BLaER1 treated with 17β-estradiol and CSF1 and Interleukin-3, amounts not matched to agents 10 nM and 100 nM (cell line): ENCODE results near the gene CIB2.

Experiments used
- H3K27ac ChIP-seq, 11 experiments: shearing (Covaris generic); formaldehyde crosslinking; 2 replicates each; pipeline ENCODE4 v1.8.1; 2022
- H3K27me3 ChIP-seq, 11 experiments: shearing (Covaris generic); formaldehyde crosslinking; 2 replicates each; pipeline ENCODE4 v1.8.1; 2022
- H3K36me3 ChIP-seq, 11 experiments: shearing (Covaris generic); formaldehyde crosslinking; 2 replicates each; pipeline ENCODE4 v1.8.1; 2022
- H3K4me1 ChIP-seq, 10 experiments: shearing (Covaris generic); formaldehyde crosslinking; 2 replicates each; pipeline ENCODE4 v1.8.1; 2022
- H3K4me2 ChIP-seq, 11 experiments: shearing (Covaris generic); formaldehyde crosslinking; 2 replicates each; pipeline ENCODE4 v1.8.1; 2022
- H3K4me3 ChIP-seq, 10 experiments: shearing (Covaris generic); formaldehyde crosslinking; 2 replicates each; pipeline ENCODE4 v1.8.1; 2022
- H3K9ac ChIP-seq, 11 experiments: shearing (Covaris generic); formaldehyde crosslinking; 2 replicates each; pipeline ENCODE4 v1.8.1; 2022
- H3K9me3 ChIP-seq, 11 experiments: shearing (Covaris generic); formaldehyde crosslinking; replicated peaks in 1 of 11; 2 replicates each; pipeline ENCODE4 v1.8.1; 2022
- H4K20me1 ChIP-seq, 11 experiments: shearing (Covaris generic); formaldehyde crosslinking; 2 replicates each; pipeline ENCODE4 v1.8.1; 2022
- Cebpa-rat ChIP-seq, 11 experiments: shearing (Covaris generic); IDR thresholded peaks; 2 replicates each; pipeline ENCODE4 v1.8.1; 2022

Gene CIB2

GRCh38 chr15:78170848-78171773 lies 39.9 kb upstream of the CIB2 start:
- Histone ChIP-seq H4K20me1 (peaks cover 0 to 13% (median 0%) of the 10 kb centered on the region in 11 experiments; a peak in 3 of 22 replicates), H3K27ac (peak overlapping the region in 5 of 11 experiments; percentile 14 to 83 (median 74); a peak in 10 of 22 replicates), H3K27me3 (no peaks in the 10 kb centered on the region), H3K36me3 (peaks cover 43 to 69% (median 65%) of the 10 kb centered on the region in 11 experiments), H3K4me3 (no peak overlapping the region), H3K4me2 (peak overlapping the region in 7 of 11 experiments; percentile 19 to 90 (median 83); a peak in 12 of 22 replicates), H3K9ac (peak overlapping the region in 1 of 11 experiments; percentile 28; a peak in 1 of 22 replicates), H3K9me3 (peaks cover 0 to 10% (median 7%) of the 10 kb centered on the region in 11 experiments; a peak in 9 of 22 replicates), H3K4me1 (peaks cover 32 to 54% (median 46%) of the 10 kb centered on the region in 10 experiments)
- no peak for TF ChIP-seq Cebpa-rat (IDR thresholded peaks at IDR 0.05)

GRCh38 chr15:78168608-78169007 lies 37.4 kb upstream of the CIB2 start:
- peaks cover 12 to 35% (median 30%) of the 10 kb centered on the region in 10 experiments for H3K4me1 ChIP-seq
- H3K9ac ChIP-seq, result no peak overlapping the region
- peaks cover 0 to 13% (median 0%) of the 10 kb centered on the region in 11 experiments; a peak in 3 of 22 replicates for H4K20me1 ChIP-seq
- TF ChIP-seq Cebpa-rat (IDR thresholded peaks at IDR 0.05), result no peak
- peaks cover 62 to 94% (median 90%) of the 10 kb centered on the region in 11 experiments for H3K36me3 ChIP-seq
- peaks cover 0 to 10% (median 7%) of the 10 kb centered on the region in 11 experiments; a peak in 9 of 22 replicates for H3K9me3 ChIP-seq
- no peaks in the 10 kb centered on the region for H3K27me3 ChIP-seq
- no peak overlapping the region for H3K27ac ChIP-seq
- no peak overlapping the region for H3K4me2 ChIP-seq
- H3K4me3 ChIP-seq, result no peak overlapping the region

- no peak overlapping the region for H3K27ac ChIP-seq
- H4K20me1 ChIP-seq, result peaks cover 0 to 13% (median 0%) of the 10 kb centered on the region in 11 experiments; a peak in 5 of 22 replicates
- peaks cover 72 to 100% (median 95%) of the 10 kb centered on the region in 11 experiments for H3K36me3 ChIP-seq
- no peaks in the 10 kb centered on the region for H3K27me3 ChIP-seq
- no peak for TF ChIP-seq Cebpa-rat (IDR thresholded peaks at IDR 0.05)
- peaks cover 0 to 23% (median 18%) of the 10 kb centered on the region in 10 experiments; a peak in 16 of 20 replicates for H3K4me1 ChIP-seq
- no peak overlapping the region for H3K4me3 ChIP-seq
- H3K9me3 ChIP-seq, result peaks cover 0 to 8% (median 6%) of the 10 kb centered on the region in 11 experiments; a peak in 9 of 22 replicates
- no peak overlapping the region; a peak in 1 of 22 replicates for H3K4me2 ChIP-seq
- H3K9ac ChIP-seq, result no peak overlapping the region
Measured at GRCh38 chr15:78167227-78167888, 36.1 kb upstream of the CIB2 start.

GRCh38 chr15:78164010-78164409 lies 32.8 kb upstream of the CIB2 start:
- peaks cover 0 to 5% (median 0%) of the 10 kb centered on the region in 10 experiments; a peak in 4 of 20 replicates for H3K4me1 ChIP-seq
- H4K20me1 ChIP-seq, result peaks cover 0 to 16% (median 0%) of the 10 kb centered on the region in 11 experiments; a peak in 8 of 22 replicates
- no peaks in the 10 kb centered on the region for H3K9me3 ChIP-seq
- no peak overlapping the region for H3K9ac ChIP-seq
- H3K27me3 ChIP-seq, result no peaks in the 10 kb centered on the region
- H3K27ac ChIP-seq, result no peak overlapping the region
- H3K4me2 ChIP-seq, result no peak overlapping the region
- no peak for TF ChIP-seq Cebpa-rat (IDR thresholded peaks at IDR 0.05)
- H3K4me3 ChIP-seq, result no peak overlapping the region
- H3K36me3 ChIP-seq, result peaks cover 91 to 100% (median 98%) of the 10 kb centered on the region in 11 experiments

GRCh38 chr15:78162038-78162437 lies 30.8 kb upstream of the CIB2 start:
- no peak overlapping the region for H3K27ac ChIP-seq
- H4K20me1 ChIP-seq, result peaks cover 0 to 11% (median 4%) of the 10 kb centered on the region in 11 experiments; a peak in 10 of 22 replicates
- H3K9ac ChIP-seq, result no peak overlapping the region
- no peaks in the 10 kb centered on the region for H3K27me3 ChIP-seq
- H3K4me3 ChIP-seq, result no peak overlapping the region
- peaks cover 88 to 100% (median 97%) of the 10 kb centered on the region in 11 experiments for H3K36me3 ChIP-seq
- no peak for TF ChIP-seq Cebpa-rat (IDR thresholded peaks at IDR 0.05)
- peaks cover 0 to 4% (median 0%) of the 10 kb centered on the region in 10 experiments; a peak in 2 of 20 replicates for H3K4me1 ChIP-seq
- no peak overlapping the region for H3K4me2 ChIP-seq
- no peaks in the 10 kb centered on the region for H3K9me3 ChIP-seq

- no peaks in the 10 kb centered on the region for H3K9me3 ChIP-seq
- no peaks in the 10 kb centered on the region for H3K27me3 ChIP-seq
- peaks cover 74 to 100% (median 88%) of the 10 kb centered on the region in 11 experiments for H3K36me3 ChIP-seq
- H3K9ac ChIP-seq, result no peak overlapping the region
- no peak overlapping the region for H3K27ac ChIP-seq
- H4K20me1 ChIP-seq, result peaks cover 0 to 32% (median 24%) of the 10 kb centered on the region in 11 experiments; a peak in 15 of 22 replicates
- TF ChIP-seq Cebpa-rat (IDR thresholded peaks at IDR 0.05), result no peak
- no peak overlapping the region for H3K4me3 ChIP-seq
- H3K4me1 ChIP-seq, result peaks cover 0 to 10% (median 0%) of the 10 kb centered on the region in 10 experiments; a peak in 5 of 20 replicates
- no peak overlapping the region for H3K4me2 ChIP-seq
Measured at GRCh38 chr15:78159395-78159794, 28.1 kb upstream of the CIB2 start.

- Histone ChIP-seq H3K27ac (no peak overlapping the region), H3K9me3 (no peaks in the 10 kb centered on the region), H3K36me3 (peaks cover 60 to 90% (median 74%) of the 10 kb centered on the region in 11 experiments), H3K4me2 (no peak overlapping the region), H3K27me3 (no peaks in the 10 kb centered on the region), H3K4me1 (peaks cover 0 to 11% (median 0%) of the 10 kb centered on the region in 10 experiments; a peak in 5 of 20 replicates), H4K20me1 (peaks cover 0 to 51% (median 41%) of the 10 kb centered on the region in 11 experiments; a peak in 18 of 22 replicates), H3K4me3 (no peak overlapping the region), H3K9ac (no peak overlapping the region)
- no peak for TF ChIP-seq Cebpa-rat (IDR thresholded peaks at IDR 0.05)
Measured at GRCh38 chr15:78157203-78157602, 26.0 kb upstream of the CIB2 start.

- Histone ChIP-seq H3K4me2 (no peak overlapping the region), H4K20me1 (peaks cover 0 to 56% (median 41%) of the 10 kb centered on the region in 11 experiments; a peak in 18 of 22 replicates), H3K9me3 (no peaks in the 10 kb centered on the region), H3K27me3 (no peaks in the 10 kb centered on the region), H3K4me3 (no peak overlapping the region), H3K36me3 (peaks cover 54 to 86% (median 68%) of the 10 kb centered on the region in 11 experiments), H3K9ac (no peak overlapping the region), H3K4me1 (peaks cover 0 to 11% (median 0%) of the 10 kb centered on the region in 10 experiments; a peak in 5 of 20 replicates), H3K27ac (no peak overlapping the region)
- TF ChIP-seq Cebpa-rat (IDR thresholded peaks at IDR 0.05), result no peak
Measured at GRCh38 chr15:78156653-78157052, 25.4 kb upstream of the CIB2 start.
